HTR-8/SVneo (cell line): ENCODE results near the gene ADAMTS2.

ENCODE experiments used
- DNase-seq: peaks from one replicate; pipeline ENCODE4 v3.0.0; 2011; ENCODE audit warnings: low spot score, mixed read lengths; ENCODE audit not compliant: insufficient read length
- FAIRE-seq: peaks from 2 replicates; lab custom pipeline; 2011; peaks lifted over from hg19 to GRCh38; lab: Jason Lieb, UNC

Gene ADAMTS2

GRCh38 chr5:179301376-179301775 is 43.9 kb downstream of the ADAMTS2 start:
- DNase-seq, result no peak
- FAIRE-seq, result no peak

DNA sequence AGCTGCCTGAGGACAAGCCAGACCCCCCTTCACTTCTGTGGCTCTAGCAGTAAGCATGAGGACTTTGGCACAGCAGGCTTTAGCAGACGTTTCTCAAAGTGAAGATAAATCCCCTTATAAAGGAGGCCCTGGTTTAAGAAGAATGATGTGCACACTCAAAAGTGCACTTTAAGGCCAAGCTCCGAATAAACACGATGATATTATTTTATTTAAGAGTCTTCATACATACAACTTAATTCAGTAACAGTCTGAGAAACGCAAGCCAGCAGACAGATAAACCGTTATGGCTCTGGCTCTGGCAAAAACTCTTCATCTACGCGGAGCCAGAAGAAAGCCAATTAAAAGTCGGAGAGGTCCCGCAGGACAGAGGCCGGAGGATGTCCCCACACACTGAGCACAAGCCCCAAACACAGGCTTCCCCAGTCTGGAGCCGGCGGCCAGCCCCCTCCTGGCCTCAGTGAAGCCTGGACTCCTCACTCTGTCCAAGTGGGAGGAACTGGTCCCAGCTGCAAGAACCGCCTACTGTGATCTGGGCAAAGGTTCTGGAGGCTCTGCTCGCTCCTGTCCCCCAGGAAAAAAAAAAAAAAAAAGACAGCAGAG is 44.6 kb downstream of the ADAMTS2 start:
- FAIRE-seq, result no peak
- DNase-seq, result no peak

DNA sequence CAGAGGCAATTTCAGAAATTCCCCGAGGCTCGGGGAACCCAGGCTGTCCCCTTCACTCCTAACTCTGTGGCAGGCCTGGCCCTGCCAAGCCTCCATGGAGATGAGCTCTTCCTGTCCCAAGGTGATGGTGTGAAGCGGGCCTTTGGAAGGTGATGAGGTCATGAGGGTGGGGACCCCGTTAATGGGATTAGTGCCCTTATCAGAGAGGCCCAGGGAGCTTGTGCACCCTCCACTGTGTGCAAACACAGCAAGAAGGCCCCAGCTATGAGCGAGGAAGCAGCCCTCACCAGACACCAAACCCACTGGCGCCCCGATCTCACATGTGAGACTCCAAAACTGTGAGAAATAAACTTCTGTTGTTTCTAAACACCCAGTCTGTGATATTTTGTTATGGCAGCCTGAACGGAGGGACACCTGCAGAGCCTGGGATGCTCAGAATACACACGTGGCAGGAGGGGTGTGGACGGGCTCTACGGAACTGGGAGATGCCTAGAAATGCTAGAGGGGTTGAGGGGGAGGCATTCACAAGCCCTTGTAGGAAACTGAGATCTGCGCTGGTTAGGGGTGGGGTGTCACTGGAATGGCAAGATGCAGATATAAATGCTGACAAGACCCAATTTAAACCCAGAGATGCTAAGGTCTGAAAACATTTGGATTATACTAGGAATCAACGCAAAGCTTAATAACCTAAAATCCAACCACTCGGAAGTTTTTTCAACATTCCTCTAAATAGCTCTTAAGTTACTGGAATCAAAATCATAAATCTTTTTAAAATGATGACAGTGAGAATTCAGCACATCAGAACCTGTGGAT is 46.9 kb downstream of the ADAMTS2 start:
- DNase-seq (no peak), FAIRE-seq (no peak)

DNA sequence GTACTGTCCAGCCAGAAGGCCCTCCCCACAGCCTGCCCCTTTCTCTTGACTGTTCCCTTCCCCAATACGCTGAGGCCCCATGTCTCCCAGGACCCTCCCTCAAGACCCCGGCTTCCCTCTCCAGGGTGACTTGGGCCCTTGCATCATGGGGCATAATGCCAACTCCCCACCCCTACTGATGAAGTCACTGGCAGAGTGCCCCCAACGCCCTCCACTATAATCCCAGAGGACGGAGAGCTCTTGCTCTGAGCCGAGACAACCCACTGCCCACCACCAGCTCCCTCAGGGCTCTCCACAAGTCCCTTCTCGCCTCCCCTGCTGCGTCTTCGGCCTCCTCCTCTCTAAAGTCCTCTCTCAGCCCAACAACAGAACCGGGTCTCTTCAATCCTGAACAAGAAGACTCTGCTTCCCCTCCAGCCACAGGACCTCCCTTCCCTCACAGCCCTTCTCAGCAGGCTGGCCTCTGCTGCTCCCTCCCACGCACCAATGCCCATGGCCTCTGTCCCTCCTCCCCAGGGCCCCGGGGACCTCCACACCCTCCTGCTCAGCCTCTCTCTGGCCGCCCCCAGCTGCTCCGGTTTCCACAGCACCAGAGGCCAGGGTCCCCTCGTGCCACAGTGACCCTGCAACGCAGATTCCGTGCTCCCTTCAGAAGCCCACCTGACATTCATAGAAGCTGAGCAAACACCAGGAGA is 47.6 kb downstream of the ADAMTS2 start:
- FAIRE-seq, result no peak
- DNase-seq, result no peak

- FAIRE-seq, result no peak
- DNase-seq, result no peak
Observed at GRCh38 chr5:179297026-179297425, 48.2 kb downstream of the ADAMTS2 start.

GRCh38 chr5:179296150-179296821 is 49.0 kb downstream of the ADAMTS2 start:
- FAIRE-seq, result no peak
- DNase-seq, result no peak

- FAIRE-seq (no peak), DNase-seq (no peak)
Observed at GRCh38 chr5:179295778-179296149, 49.5 kb downstream of the ADAMTS2 start.

DNA sequence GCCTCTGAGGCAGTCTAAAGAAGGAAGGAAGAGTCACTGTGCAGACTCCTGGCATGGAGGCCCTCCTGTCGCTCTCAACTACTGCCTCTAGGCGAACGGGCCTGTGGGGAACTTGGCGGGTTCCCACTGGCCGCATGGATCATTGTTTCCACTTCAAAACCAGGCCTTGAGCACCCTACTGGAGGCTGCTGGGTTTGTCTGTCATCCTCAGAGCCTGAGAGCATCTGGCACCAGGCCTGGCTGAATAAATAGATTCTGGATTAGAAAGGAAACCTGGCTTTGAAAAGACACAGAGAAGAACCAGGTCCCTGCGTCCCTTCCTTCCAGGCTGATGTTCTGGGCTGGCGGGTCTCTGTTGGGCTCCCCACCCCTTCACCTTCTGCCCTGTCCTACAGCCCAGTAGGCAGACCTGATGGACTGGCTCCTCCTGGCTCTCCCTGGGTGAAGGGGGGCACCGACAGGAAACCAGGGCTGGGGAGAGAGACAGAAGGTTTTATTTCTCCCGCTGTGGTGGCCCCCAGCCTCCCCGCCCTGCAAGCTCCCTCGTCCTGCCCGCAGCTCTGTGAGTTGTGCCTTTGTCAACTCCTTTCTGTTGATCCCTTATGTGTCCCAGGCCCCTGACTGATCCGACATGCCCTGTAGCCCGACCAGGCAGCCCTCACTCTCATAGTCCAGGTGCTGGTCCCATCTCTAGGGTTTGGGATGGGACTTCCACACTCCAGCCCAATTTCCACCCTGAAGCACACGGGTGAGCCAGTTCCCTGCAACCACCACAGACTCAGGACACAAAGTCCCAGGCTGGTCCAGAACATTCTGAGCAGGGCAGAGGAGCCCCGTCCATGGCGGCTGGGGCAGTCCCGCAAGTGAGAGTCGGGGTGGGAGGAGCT is 50.1 kb downstream of the ADAMTS2 start:
- DNase-seq, result no peak
- FAIRE-seq, result no peak

DNA sequence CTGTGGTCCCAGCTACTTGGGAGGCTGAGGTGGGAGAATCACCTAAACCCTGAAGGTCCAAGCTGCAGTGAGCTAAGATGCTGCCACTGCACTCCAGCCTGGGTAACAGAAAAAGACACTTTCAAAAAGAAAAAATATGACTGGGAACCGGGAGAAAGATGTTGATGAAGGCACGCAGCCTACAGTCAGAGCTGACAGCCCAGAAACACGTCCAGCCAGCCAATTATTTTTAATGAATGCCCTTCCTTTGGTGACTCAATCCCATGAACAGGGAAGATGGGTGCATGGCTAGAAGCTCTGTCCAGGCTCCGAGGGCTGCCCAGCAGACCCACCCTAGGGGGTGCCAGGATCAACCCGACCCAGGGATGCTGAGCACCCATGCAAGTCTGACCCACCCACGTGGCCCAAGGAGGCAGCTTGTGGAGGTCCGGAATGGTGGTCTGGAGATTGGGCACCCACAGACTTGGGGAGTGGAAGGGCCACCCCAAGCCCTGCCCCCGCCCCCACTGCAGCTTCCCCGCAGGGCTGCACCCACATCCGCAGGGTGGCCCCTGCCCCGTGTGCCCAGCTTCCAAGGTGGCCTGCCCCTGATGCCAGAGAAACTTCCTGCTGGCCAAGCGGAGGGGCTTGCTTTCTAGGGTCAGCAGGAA is 51.0 kb downstream of the ADAMTS2 start:
- FAIRE-seq (no peak), DNase-seq (no peak)

DNA sequence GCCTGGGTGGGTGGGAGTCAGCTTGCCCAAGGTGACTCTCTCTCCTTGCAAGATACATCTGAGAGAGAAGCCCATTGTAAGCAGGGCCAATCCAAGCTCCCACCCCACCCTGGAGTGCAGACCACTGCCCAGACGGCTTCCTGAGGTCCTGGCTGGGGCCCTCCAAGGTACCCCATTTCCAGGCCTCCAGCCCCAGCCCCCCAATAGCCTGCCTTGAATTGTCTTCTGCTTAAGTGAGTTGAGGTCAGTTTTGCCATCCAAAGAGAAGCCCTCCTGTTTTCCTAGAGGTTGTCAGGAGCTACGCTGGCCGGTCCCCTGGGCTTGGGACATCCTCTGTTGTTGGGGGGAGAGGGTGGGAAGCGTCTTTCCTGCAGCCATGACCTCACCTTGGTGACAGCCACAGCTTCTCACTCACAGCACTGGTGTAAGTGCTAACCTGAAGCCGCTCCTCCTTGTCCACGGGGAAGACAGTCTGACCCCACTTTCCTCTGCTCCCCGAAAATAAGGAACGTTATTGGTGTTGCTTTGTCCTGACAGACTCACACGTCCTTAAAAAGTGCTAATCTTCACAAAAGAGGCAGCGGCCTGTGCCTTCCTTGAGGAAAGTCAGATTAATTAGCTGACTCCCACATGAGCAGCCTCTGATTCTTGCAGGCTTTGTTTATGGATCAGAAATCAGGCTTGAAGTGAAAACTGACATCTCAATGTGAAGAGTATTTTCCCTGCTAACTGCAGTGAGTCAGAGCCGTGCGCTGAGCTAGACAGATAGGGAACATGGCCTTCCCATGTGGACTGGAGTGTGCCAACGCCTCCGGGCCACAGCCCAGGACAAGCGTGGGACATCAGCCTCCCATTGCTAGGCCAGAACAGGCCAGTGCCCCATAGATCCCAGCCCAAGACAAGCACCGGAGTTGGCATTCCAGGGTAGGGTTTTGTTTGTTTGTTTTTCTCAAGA is 52.3 kb downstream of the ADAMTS2 start:
- no peak for FAIRE-seq
- no peak for DNase-seq

DNA sequence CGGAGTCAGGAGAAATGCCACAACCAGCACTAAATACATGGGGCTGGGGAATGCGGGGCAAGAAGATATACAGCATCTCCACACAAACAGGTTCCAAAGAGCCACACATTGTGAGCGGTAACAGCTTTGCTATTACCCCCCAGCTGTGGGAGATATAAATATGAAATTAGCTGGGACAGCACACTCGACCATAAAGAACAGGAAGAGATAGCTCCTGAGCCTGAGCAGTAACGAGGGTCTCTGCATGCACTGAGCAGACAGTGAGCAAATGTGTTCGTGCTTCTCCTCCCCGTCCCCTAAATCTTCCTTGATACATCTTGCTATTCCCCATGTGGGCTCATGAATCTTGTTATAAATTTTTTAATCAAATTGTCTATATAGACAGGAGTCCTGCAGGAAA is 53.1 kb downstream of the ADAMTS2 start:
- DNase-seq, result no peak
- no peak for FAIRE-seq

DNA sequence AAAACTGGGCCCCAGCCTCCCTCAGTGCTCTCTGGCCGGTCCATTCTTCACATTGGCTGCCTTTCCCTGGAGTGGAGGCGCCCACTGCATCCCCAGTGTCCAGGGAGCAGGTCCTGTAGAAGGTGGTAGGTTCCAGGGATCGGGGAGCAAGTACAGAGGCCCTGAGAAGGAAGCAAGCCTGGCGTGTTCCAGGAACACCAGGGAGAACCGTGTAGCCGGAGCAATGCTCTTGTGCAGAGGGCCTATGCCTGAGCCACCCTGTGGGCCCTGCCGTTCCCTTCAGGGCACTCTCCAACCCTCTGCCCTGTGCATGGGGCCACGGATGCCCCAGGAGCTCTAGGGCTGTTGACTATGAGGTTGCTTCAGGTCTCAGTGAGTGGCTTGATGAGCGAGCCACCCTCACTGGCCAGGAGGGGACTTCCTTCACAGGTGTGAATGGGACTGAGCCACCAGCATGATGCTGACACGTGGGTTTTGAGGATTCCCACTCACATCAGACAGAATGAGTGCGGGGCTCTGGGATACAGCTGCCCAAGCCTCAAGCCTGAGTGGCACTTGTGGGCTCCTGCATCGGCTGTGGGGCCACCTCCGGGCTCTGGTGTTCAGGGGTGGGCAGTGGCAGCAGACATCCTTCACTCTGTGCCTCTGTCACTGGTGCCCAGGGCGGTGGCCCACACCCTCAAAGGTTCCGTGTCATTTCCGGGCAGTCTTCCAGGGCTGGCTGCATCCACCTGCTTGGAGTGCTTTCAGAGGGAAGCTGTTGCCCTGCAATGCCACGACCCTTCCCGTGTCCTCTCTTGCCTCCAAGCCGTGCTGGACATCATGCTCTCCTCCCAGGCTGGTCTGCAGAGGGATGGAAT is 54.4 kb downstream of the ADAMTS2 start:
- FAIRE-seq (no peak), DNase-seq (no peak)

GRCh38 chr5:179289756-179290385 is 55.4 kb downstream of the ADAMTS2 start:
- DNase-seq (no peak), FAIRE-seq (no peak)

GRCh38 chr5:179288809-179289185 is 56.5 kb downstream of the ADAMTS2 start:
- FAIRE-seq (no peak), DNase-seq (no peak)

GRCh38 chr5:179288101-179288808 is 57.0 kb downstream of the ADAMTS2 start:
- FAIRE-seq, result no peak
- DNase-seq, result no peak

DNA sequence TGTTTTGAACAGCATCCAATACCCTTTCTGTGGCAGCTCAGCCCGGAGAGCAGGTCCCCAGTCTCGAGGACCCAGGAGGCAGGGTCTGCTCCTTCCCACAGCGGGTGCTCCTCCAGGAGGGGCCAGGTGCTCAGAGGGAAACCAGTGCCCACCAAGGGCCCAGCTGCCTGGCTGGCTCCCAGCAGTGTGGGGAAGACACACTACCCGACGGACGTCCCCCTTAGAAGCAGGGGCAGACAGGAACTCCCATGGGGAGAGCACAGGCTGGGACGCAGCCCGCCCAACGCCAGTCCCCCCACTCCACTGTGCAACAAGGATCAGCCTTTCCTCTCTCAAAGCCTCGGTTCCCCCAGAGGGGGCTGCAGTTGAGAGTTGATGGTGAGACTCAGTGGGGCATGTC is 57.6 kb downstream of the ADAMTS2 start:
- DNase-seq (no peak), FAIRE-seq (no peak)
